Stimulated activated CD8-positive, alpha-beta memory T cell treated with anti-CD3 and anti-CD28 coated beads, Interleukin-15, amount 100 ng/mL, for 4 hours (primary cell): Measurements from ENCODE around the gene FDCSP.
"Not testable (repeated sequence)": the region's sequence is repeated elsewhere in the genome, so short reads cannot be mapped to it uniquely, and the experiment has no call there.

Experiments used
- DNase-seq, 2 donors: peaks; one replicate each; pipeline ENCODE4 v3.0.0-alpha.2; 2020; ENCODE audit warnings: low read depth in 2 of 2

FDCSP gene

GRCh38 chr4:70239131-70239883, 13.4 kb downstream of the FDCSP start:
- DNase-seq = no peak

DNA sequence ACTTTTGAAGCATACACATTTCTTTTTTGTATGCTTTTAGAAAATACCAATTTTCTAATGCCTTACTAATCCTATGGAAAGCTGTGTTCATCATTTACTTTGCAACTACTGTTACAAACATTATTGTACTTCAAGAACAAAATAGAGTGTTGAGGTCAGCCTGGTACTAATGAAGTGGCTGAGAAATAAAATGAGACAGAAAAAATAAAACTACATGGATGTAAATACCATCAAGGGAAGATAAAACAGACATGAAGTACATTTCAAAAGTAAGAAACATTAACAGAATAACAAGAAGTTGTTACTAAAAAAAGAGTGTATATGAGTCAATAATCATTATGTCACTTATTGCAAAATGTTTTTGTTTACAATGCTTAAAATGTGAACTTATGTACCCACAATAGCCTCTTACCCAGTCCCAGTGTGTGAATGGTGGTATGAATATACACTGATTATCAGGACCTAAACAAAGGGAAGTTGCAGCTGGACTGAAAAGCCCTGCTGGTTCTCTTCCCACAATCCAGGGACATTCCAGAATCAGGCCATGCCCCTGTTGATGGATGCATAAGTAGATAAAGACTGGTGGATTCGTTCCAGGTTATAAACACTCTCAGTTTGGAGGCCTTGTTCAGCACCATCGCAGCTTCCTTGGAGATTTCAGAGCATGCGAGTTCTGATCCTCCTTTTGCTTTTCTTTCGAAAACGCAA, 14.1 kb downstream of the FDCSP start:
- no peak for DNase-seq

GRCh38 chr4:70242297-70242696, 16.4 kb downstream of the FDCSP start, which contains the start of gene CSN3:
TSS of gene CSN3 (plus strand) at chr4:70242597. CDS start at chr4:70244820, 2,223 bp downstream.
- not testable (repeated sequence) for DNase-seq

GRCh38 chr4:70243091-70243490, 17.2 kb downstream of the FDCSP start:
- DNase-seq = no peak

- no peak for DNase-seq
These were observed 25.5 kb downstream of the FDCSP start for GRCh38 chr4:70251250-70251944.

GRCh38 chr4:70251945-70252277, 26.0 kb downstream of the FDCSP start:
- DNase-seq = no peak

DNA sequence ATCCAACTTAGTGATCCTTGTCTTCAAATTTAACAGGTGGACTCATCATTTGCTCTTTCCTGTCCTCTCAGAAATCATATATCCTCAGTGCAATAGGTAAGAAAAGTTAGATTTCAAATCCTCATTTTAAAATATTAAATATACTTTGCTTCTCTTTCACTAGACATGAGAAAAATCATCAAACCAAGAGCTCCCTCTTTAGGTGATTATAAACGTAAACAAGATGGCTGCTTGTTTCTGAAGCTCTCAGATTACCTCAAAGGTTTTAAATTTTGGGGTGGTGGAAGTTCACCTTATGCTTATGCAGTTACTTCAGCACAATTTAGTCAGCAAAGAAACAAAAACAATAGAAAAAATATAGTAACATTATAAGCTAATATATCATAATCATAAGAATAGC, 43.8 kb downstream of the FDCSP start:
- no peak for DNase-seq

- no peak for DNase-seq
These were observed 51.2 kb downstream of the FDCSP start for GRCh38 chr4:70277121-70277520.

DNA sequence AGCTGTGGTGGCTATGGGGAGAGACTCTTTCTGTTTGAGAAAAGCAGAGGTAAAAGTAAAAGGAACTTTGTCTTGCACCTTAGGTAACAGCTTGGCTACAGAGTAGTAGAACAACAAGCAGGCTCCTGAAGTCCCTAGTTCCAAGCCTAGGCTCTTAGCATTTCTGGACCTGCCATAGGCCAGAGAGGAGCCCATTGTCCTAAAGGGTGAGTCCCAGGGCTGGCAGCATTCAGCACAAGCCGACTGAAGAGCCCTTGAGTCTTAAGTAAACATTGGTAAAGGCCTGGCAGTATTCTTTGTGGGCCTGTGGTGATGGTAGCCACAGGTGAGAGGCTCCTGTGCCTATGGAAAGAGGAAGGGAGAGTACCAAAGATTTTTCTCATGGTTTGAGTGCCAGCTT, 54.6 kb downstream of the FDCSP start:
- no peak for DNase-seq
